WTC11 (cell line): ENCODE results near the gene AP4M1. TPM values are rescaled to one million over a fixed set of nuclear protein-coding genes. Genes with fewer than 3 reads are reported as not detected.

Source experiments
- ATAC-seq: fragments of 200-7000 bp; cut with Tn5 transposase; 2 replicates; pipeline ENCODE4 v1.10.0; 2021; ENCODE audit warnings: mild to moderate bottlenecking, moderate library complexity
- CTCF ChIA-PET: fragments of 300-600 bp; sonication (Branson Sonifier 250); formaldehyde crosslinking; loops from one replicate; lab custom pipeline; 2021; ENCODE audit warnings: antibody characterized with exemption; lab: Charles Lee
- POLR2A ChIA-PET: fragments of 350-600 bp; sonication (Branson Sonifier 250); formaldehyde crosslinking; loops from one replicate; lab custom pipeline; 2021; ENCODE audit warnings: antibody characterized with exemption; lab: Charles Lee
- DNase-seq: peaks from one replicate; pipeline ENCODE4 v3.0.0; 2021; ENCODE audit warnings: low spot score
- H3K27ac Mint-ChIP-seq: 2 replicates; pipeline ENCODE4 v1.8.0; 2021; ENCODE audit warnings: mixed read lengths
- H3K27me3 Mint-ChIP-seq: 2 replicates; pipeline ENCODE4 v1.8.0; 2021; ENCODE audit warnings: low read depth, mild to moderate bottlenecking, moderate library complexity, mixed read lengths
- H3K36me3 Mint-ChIP-seq: 2 replicates; pipeline ENCODE4 v1.8.0; 2021; ENCODE audit warnings: mixed read lengths
- H3K4me1 Mint-ChIP-seq: 2 replicates; pipeline ENCODE4 v1.8.0; 2022; ENCODE audit warnings: mixed read lengths
- H3K4me3 Mint-ChIP-seq: 2 replicates; pipeline ENCODE4 v1.8.0; 2021; ENCODE audit warnings: mild to moderate bottlenecking, moderate library complexity, mixed read lengths
- H3K9me3 Mint-ChIP-seq: 2 replicates; pipeline ENCODE4 v1.8.0; 2021; ENCODE audit warnings: mixed read lengths
- CREB1 ChIP-seq: sonication (generic); formaldehyde crosslinking; IDR thresholded peaks from 2 replicates; pipeline ENCODE4 v1.8.0; 2023; ENCODE audit warnings: mild to moderate bottlenecking, missing genetic modification reagents
- CTCF ChIP-seq: fragments of 200-600 bp; IDR thresholded peaks from 2 replicates; pipeline ENCODE4 v1.8.0; 2022; ENCODE audit warnings: antibody characterized with exemption
- E2F4 ChIP-seq: sonication (generic); formaldehyde crosslinking; IDR thresholded peaks from 2 replicates; pipeline ENCODE4 v1.8.1; 2022; ENCODE audit warnings: low read depth, mild to moderate bottlenecking, moderate library complexity, missing genetic modification reagents, borderline replicate concordance
- ELF4 ChIP-seq: sonication (generic); formaldehyde crosslinking; IDR thresholded peaks from 2 replicates; pipeline ENCODE4 v1.8.1; 2022; ENCODE audit warnings: low read depth, mild to moderate bottlenecking, moderate library complexity, missing genetic modification reagents
- GABPB1 ChIP-seq: sonication (generic); formaldehyde crosslinking; IDR thresholded peaks from 2 replicates; pipeline ENCODE4 v1.8.1; 2023; ENCODE audit warnings: mild to moderate bottlenecking, missing genetic modification reagents
- MXD4 ChIP-seq: fragments of 250-450 bp; sonication (Bioruptor Pico); IDR thresholded peaks from 2 replicates; pipeline ENCODE4 v1.8.0; 2021; ENCODE audit warnings: mild to moderate bottlenecking, moderate library complexity, borderline replicate concordance
- OVOL2 ChIP-seq: fragments of 250-450 bp; sonication (Bioruptor Pico); IDR thresholded peaks from 2 replicates; pipeline ENCODE4 v1.9.0; 2021; ENCODE audit warnings: mild to moderate bottlenecking, borderline replicate concordance
- RELA ChIP-seq: sonication (generic); formaldehyde crosslinking; IDR thresholded peaks from 2 replicates; pipeline ENCODE4 v1.8.1; 2022; ENCODE audit warnings: missing genetic modification reagents, mild to moderate bottlenecking, borderline replicate concordance
- USF1 ChIP-seq: sonication (generic); formaldehyde crosslinking; IDR thresholded peaks from 2 replicates; pipeline ENCODE4 v1.8.0; 2022; ENCODE audit warnings: mild to moderate bottlenecking, missing genetic modification reagents
- ZNF121 ChIP-seq: sonication (generic); formaldehyde crosslinking; IDR thresholded peaks from 2 replicates; pipeline ENCODE4 v1.8.0; 2023; ENCODE audit warnings: missing genetic modification reagents
- total RNA-seq: library from RNA; stranded (reverse); gene quantifications from 3 replicates; pipeline ENCODE4 v1.2.3, GENCODE V29; 2021
- TF ChIP-seq, protein P1 (sequence below): sonication (generic); formaldehyde crosslinking; IDR thresholded peaks from 2 replicates; pipeline ENCODE4 v1.8.1; 2022; ENCODE audit warnings: mild to moderate bottlenecking, moderate library complexity, missing genetic modification reagents
- TF ChIP-seq, protein P2 (sequence below): sonication (generic); formaldehyde crosslinking; IDR thresholded peaks from 2 replicates; pipeline ENCODE4 v1.8.0; 2023; ENCODE audit warnings: missing genetic modification reagents, mild to moderate bottlenecking, borderline replicate concordance
- TF ChIP-seq, protein P3 (sequence below): fragments of 250-450 bp; sonication (Bioruptor Pico); IDR thresholded peaks from 2 replicates; pipeline ENCODE4 v1.8.0; 2021; ENCODE audit warnings: mild to moderate bottlenecking
- TF ChIP-seq, protein P4 (sequence below): sonication (generic); formaldehyde crosslinking; IDR thresholded peaks from 2 replicates; pipeline ENCODE4 v1.8.0; 2023; ENCODE audit warnings: mild to moderate bottlenecking, missing genetic modification reagents
- TF ChIP-seq, protein P5 (sequence below): sonication (generic); formaldehyde crosslinking; IDR thresholded peaks from 2 replicates; pipeline ENCODE4 v1.8.0; 2022; ENCODE audit warnings: mild to moderate bottlenecking, missing genetic modification reagents

AP4M1 gene
- total RNA-seq, 1 experiment from 2014 or later, result 18.0 TPM

GRCh38 chr7:100130608-100131453, 29.4 kb downstream of the AP4M1 start (continued):
- TF ChIP-seq USF1 (CRISPR knock-in tag), result 0 out of 2 replicates have a peak, but pooled peaks have one; percentile 18
- peak; percentile 96 for TF ChIP-seq CTCF
- no peak for TF ChIP-seq MXD4
- peak; percentile 95 for TF ChIP-seq ZNF121
- no peak for TF ChIP-seq ELF4 (CRISPR knock-in tag)
- TF ChIP-seq GABPB1 (CRISPR knock-in tag), result peak; percentile 73
- TF ChIP-seq, protein P1, sequence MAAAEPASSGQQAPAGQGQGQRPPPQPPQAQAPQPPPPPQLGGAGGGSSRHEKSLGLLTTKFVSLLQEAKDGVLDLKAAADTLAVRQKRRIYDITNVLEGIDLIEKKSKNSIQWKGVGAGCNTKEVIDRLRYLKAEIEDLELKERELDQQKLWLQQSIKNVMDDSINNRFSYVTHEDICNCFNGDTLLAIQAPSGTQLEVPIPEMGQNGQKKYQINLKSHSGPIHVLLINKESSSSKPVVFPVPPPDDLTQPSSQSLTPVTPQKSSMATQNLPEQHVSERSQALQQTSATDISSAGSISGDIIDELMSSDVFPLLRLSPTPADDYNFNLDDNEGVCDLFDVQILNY (CRISPR knock-in tag), result no peak

DNA sequence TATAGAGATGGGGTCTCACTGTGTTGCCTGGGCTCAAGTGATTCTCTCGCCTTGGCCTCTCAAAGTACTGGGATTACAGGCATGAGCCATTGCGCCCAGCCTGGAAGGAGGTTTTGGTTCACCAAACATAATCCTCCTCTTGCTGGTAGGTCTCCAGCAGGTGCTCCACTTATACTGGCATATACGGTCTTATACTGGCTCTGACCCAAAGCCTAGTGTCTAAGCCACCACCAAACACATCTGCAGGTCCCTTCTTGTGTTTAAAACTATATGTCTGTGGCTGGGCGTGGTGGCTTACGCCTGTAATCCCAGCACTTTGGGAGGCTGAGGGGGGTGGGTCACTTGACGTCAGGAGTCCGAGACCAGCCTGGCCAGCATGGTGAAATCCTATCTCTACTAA, 30.7 kb downstream of the AP4M1 start:
- H3K27ac Mint-ChIP-seq, result no peak overlapping the region
- CTCF ChIA-PET, result interaction anchor here (0.8 to 4.9 kb wide), 18 partner anchors 9 to 152 kb away, joined by 3 to 54 read pairs (median 4); partner anchors contain the start of genes AP4M1, GAL3ST4, GPC2 and LAMTOR4
- no peak overlapping the region for H3K4me3 Mint-ChIP-seq
- H3K36me3 Mint-ChIP-seq, result no peaks in the 10 kb centered on the region
- POLR2A ChIA-PET, result interaction anchor here (1.0 kb wide), 2 partner anchors 23 to 30 kb away, joined by 3 to 6 read pairs; partner anchors contain the start of gene AP4M1
- H3K9me3 Mint-ChIP-seq, result no peaks in the 10 kb centered on the region
- no peak for TF ChIP-seq RELA (CRISPR knock-in tag)
- TF ChIP-seq E2F4 (CRISPR knock-in tag), result no peak
- no peak for TF ChIP-seq CREB1 (CRISPR knock-in tag)
- TF ChIP-seq, protein P2, sequence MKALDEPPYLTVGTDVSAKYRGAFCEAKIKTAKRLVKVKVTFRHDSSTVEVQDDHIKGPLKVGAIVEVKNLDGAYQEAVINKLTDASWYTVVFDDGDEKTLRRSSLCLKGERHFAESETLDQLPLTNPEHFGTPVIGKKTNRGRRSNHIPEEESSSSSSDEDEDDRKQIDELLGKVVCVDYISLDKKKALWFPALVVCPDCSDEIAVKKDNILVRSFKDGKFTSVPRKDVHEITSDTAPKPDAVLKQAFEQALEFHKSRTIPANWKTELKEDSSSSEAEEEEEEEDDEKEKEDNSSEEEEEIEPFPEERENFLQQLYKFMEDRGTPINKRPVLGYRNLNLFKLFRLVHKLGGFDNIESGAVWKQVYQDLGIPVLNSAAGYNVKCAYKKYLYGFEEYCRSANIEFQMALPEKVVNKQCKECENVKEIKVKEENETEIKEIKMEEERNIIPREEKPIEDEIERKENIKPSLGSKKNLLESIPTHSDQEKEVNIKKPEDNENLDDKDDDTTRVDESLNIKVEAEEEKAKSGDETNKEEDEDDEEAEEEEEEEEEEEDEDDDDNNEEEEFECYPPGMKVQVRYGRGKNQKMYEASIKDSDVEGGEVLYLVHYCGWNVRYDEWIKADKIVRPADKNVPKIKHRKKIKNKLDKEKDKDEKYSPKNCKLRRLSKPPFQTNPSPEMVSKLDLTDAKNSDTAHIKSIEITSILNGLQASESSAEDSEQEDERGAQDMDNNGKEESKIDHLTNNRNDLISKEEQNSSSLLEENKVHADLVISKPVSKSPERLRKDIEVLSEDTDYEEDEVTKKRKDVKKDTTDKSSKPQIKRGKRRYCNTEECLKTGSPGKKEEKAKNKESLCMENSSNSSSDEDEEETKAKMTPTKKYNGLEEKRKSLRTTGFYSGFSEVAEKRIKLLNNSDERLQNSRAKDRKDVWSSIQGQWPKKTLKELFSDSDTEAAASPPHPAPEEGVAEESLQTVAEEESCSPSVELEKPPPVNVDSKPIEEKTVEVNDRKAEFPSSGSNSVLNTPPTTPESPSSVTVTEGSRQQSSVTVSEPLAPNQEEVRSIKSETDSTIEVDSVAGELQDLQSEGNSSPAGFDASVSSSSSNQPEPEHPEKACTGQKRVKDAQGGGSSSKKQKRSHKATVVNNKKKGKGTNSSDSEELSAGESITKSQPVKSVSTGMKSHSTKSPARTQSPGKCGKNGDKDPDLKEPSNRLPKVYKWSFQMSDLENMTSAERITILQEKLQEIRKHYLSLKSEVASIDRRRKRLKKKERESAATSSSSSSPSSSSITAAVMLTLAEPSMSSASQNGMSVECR (CRISPR knock-in tag), result no peak
- TF ChIP-seq OVOL2 (CRISPR knock-in tag), result no peak
- TF ChIP-seq, protein P3, sequence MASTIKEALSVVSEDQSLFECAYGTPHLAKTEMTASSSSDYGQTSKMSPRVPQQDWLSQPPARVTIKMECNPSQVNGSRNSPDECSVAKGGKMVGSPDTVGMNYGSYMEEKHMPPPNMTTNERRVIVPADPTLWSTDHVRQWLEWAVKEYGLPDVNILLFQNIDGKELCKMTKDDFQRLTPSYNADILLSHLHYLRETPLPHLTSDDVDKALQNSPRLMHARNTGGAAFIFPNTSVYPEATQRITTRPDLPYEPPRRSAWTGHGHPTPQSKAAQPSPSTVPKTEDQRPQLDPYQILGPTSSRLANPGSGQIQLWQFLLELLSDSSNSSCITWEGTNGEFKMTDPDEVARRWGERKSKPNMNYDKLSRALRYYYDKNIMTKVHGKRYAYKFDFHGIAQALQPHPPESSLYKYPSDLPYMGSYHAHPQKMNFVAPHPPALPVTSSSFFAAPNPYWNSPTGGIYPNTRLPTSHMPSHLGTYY (CRISPR knock-in tag), result no peak
- TF ChIP-seq, protein P4, sequence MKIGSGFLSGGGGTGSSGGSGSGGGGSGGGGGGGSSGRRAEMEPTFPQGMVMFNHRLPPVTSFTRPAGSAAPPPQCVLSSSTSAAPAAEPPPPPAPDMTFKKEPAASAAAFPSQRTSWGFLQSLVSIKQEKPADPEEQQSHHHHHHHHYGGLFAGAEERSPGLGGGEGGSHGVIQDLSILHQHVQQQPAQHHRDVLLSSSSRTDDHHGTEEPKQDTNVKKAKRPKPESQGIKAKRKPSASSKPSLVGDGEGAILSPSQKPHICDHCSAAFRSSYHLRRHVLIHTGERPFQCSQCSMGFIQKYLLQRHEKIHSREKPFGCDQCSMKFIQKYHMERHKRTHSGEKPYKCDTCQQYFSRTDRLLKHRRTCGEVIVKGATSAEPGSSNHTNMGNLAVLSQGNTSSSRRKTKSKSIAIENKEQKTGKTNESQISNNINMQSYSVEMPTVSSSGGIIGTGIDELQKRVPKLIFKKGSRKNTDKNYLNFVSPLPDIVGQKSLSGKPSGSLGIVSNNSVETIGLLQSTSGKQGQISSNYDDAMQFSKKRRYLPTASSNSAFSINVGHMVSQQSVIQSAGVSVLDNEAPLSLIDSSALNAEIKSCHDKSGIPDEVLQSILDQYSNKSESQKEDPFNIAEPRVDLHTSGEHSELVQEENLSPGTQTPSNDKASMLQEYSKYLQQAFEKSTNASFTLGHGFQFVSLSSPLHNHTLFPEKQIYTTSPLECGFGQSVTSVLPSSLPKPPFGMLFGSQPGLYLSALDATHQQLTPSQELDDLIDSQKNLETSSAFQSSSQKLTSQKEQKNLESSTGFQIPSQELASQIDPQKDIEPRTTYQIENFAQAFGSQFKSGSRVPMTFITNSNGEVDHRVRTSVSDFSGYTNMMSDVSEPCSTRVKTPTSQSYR (CRISPR knock-in tag), result no peak
- TF ChIP-seq GABPB1 (CRISPR knock-in tag), result no peak
- TF ChIP-seq, protein P5, sequence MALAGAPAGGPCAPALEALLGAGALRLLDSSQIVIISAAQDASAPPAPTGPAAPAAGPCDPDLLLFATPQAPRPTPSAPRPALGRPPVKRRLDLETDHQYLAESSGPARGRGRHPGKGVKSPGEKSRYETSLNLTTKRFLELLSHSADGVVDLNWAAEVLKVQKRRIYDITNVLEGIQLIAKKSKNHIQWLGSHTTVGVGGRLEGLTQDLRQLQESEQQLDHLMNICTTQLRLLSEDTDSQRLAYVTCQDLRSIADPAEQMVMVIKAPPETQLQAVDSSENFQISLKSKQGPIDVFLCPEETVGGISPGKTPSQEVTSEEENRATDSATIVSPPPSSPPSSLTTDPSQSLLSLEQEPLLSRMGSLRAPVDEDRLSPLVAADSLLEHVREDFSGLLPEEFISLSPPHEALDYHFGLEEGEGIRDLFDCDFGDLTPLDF, result no peak
- DNase-seq (no peak), ATAC-seq (no peak)
- peaks cover 15% of the 10 kb centered on the region for H3K27me3 Mint-ChIP-seq
- peaks cover 7% of the 10 kb centered on the region for H3K4me1 Mint-ChIP-seq
